H1 (cell line): Measurements from ENCODE around the gene PGD. TPM values are rescaled to one million over a fixed set of nuclear protein-coding genes. Genes with fewer than 3 reads are reported as not detected.

Source experiments
- CTCF ChIA-PET: fragments of 300-600 bp; sonication (Branson Sonifier 250); formaldehyde crosslinking; loops from one replicate; lab custom pipeline; 2021; ENCODE audit not compliant: partially characterized antibody; lab: Charles Lee
- POLR2A ChIA-PET: fragments of 300-600 bp; sonication (Branson Sonifier 250); formaldehyde crosslinking; loops from one replicate; lab custom pipeline; 2021; ENCODE audit warnings: inconsistent platforms; ENCODE audit not compliant: partially characterized antibody; lab: Charles Lee
- DNase-seq, 2 experiments: peaks; one replicate each; pipeline versions ENCODE4 v3.0.0 to v3.0.0-alpha.2; 2010 to 2022; ENCODE audit warnings: low spot score in 2 of 2, low read depth in 1 of 2, mixed read lengths in 1 of 2
- FAIRE-seq: peaks from 2 replicates; lab custom pipeline; 2011; peaks lifted over from hg19 to GRCh38; lab: Jason Lieb, UNC
- H2AFZ ChIP-seq: 2 replicates; pipeline ENCODE4 v1.8.1; 2012; ENCODE audit warnings: low read length, inconsistent platforms
- H2AK5ac ChIP-seq: 2 replicates; pipeline ENCODE4 v1.6.1; 2013; ENCODE audit warnings: low read depth, low read length
- H2BK120ac ChIP-seq: replicated peaks from 2 replicates; pipeline ENCODE3; 2013; ENCODE audit warnings: low read depth, low read length, inconsistent platforms
- H2BK12ac ChIP-seq: 2 replicates; pipeline ENCODE4 v1.6.1; 2013; ENCODE audit warnings: low read depth, low read length
- H2BK15ac ChIP-seq: 2 replicates; pipeline ENCODE4 v1.6.1; 2013; ENCODE audit warnings: low read length
- H2BK20ac ChIP-seq: 2 replicates; pipeline ENCODE4 v1.6.1; 2013; ENCODE audit warnings: low read length
- H2BK5ac ChIP-seq: 2 replicates; pipeline ENCODE4 v1.6.1; 2013; ENCODE audit warnings: low read depth, low read length
- H3K14ac ChIP-seq: 2 replicates; pipeline ENCODE4 v1.6.1; 2013; ENCODE audit warnings: inconsistent platforms; ENCODE audit not compliant: insufficient read length
- H3K18ac ChIP-seq: 2 replicates; pipeline ENCODE4 v1.6.1; 2013; ENCODE audit warnings: low read length; ENCODE audit errors: extremely low read depth
- H3K23ac ChIP-seq: 2 replicates; pipeline ENCODE4 v1.6.1; 2013; ENCODE audit warnings: inconsistent platforms; ENCODE audit not compliant: insufficient read length
- H3K23me2 ChIP-seq: 2 replicates; pipeline ENCODE4 v1.6.1; 2013; ENCODE audit warnings: low read depth, low read length
- H3K27ac ChIP-seq: 2 replicates; pipeline ENCODE4 v1.6.1; 2011; ENCODE audit warnings: low read depth, low read length, inconsistent platforms
- H3K27me3 ChIP-seq, 4 experiments: replicated peaks in 1 of 4; 1 replicate in 1 of 4; 2 replicates in 3 of 4; pipeline versions ENCODE4 v1.6.1 to v1.8.1; 2011 to 2013; ENCODE audit warnings: low read length in 3 of 4, mild to moderate bottlenecking in 3 of 4, inconsistent platforms in 2 of 4, mixed read lengths in 2 of 4, moderate library complexity in 1 of 4; ENCODE audit not compliant: control insufficient read depth in 3 of 4, insufficient read depth in 3 of 4; ENCODE audit errors: extremely low read depth in 1 of 4
- H3K36me3 ChIP-seq, 4 experiments: 2 replicates each; pipeline versions ENCODE4 v1.6.1 to v1.8.1; 2011 to 2013; ENCODE audit warnings: mild to moderate bottlenecking in 4 of 4, low read length in 3 of 4, moderate library complexity in 2 of 4, control low read depth in 1 of 4, inconsistent platforms in 1 of 4; ENCODE audit not compliant: insufficient read depth in 4 of 4, control insufficient read depth in 2 of 4
- H3K4ac ChIP-seq: replicated peaks from 2 replicates; pipeline ENCODE3; 2013; ENCODE audit warnings: low read length, low read depth, mixed read lengths, inconsistent platforms; ENCODE audit not compliant: insufficient read length
- H3K4me1 ChIP-seq, 4 experiments: replicated peaks in 1 of 4; 1 replicate in 1 of 4; 2 replicates in 3 of 4; pipeline versions ENCODE4 v1.6.1 to v1.8.1; 2011 to 2013; ENCODE audit warnings: low read length in 3 of 4, inconsistent platforms in 2 of 4, mixed read lengths in 1 of 4; ENCODE audit not compliant: insufficient read depth in 4 of 4, control insufficient read depth in 3 of 4
- H3K4me2 ChIP-seq, 2 experiments: 2 replicates each; pipeline versions ENCODE4 v1.6.1 to v1.8.1; 2011 to 2013; ENCODE audit warnings: low read depth in 2 of 2, low read length in 2 of 2, control low read depth in 1 of 2, inconsistent platforms in 1 of 2, mild to moderate bottlenecking in 1 of 2; ENCODE audit not compliant: insufficient read depth in 1 of 2
- H3K4me3 ChIP-seq, 4 experiments: fragments of 200-600, 300-600 bp in 1 of 4; sonication (generic), shearing (Covaris generic), sonication (Bioruptor Twin) in 1 of 4; 2 replicates each; pipeline versions ENCODE4 v1.5.1 to v1.8.1; 2011 to 2016; ENCODE audit warnings: low read length in 4 of 4, low read depth in 3 of 4, control low read depth in 2 of 4, inconsistent platforms in 2 of 4, mild to moderate bottlenecking in 2 of 4, mixed read lengths in 1 of 4, moderate library complexity in 1 of 4; ENCODE audit not compliant: insufficient read depth in 2 of 4; ENCODE audit errors: extremely low read depth in 1 of 4
- H3K56ac ChIP-seq: replicated peaks from 2 replicates; pipeline ENCODE3; 2013; ENCODE audit warnings: low read depth, mild to moderate bottlenecking, mixed read lengths, low read length, inconsistent platforms; ENCODE audit not compliant: insufficient read length
- H3K79me1 ChIP-seq: 2 replicates; pipeline ENCODE4 v1.6.1; 2013; ENCODE audit warnings: low read depth, low read length, control low read depth
- H3K79me2 ChIP-seq, 2 experiments: 2 replicates each; pipeline versions ENCODE4 v1.6.1 to v1.8.1; 2012 to 2013; ENCODE audit warnings: low read length in 2 of 2, mild to moderate bottlenecking in 2 of 2, inconsistent platforms in 1 of 2; ENCODE audit not compliant: insufficient read depth in 2 of 2, control insufficient read depth in 1 of 2
- H3K9ac ChIP-seq, 4 experiments: replicated peaks in 1 of 4; 1 replicate in 1 of 4; 2 replicates in 3 of 4; pipeline versions ENCODE4 v1.6.1 to v1.8.1; 2011 to 2013; ENCODE audit warnings: low read depth in 3 of 4, low read length in 3 of 4, control low read depth in 2 of 4, mild to moderate bottlenecking in 2 of 4, moderate library complexity in 2 of 4, inconsistent platforms in 1 of 4; ENCODE audit errors: extremely low read depth in 1 of 4
- H3K9me3 ChIP-seq, 2 experiments: 2 replicates each; pipeline versions ENCODE4 v1.6.1 to v1.8.1; 2012 to 2013; ENCODE audit warnings: mild to moderate bottlenecking in 2 of 2, moderate library complexity in 2 of 2, control low read depth in 1 of 2, inconsistent platforms in 1 of 2, low read depth in 1 of 2, low read length in 1 of 2, mixed read lengths in 1 of 2; ENCODE audit not compliant: insufficient read depth in 2 of 2
- H4K20me1 ChIP-seq, 2 experiments: replicated peaks in 1 of 2; 2 replicates each; pipeline versions ENCODE3 to v1.8.1; 2011 to 2013; ENCODE audit warnings: inconsistent platforms in 2 of 2, low read length in 2 of 2, mild to moderate bottlenecking in 1 of 2; ENCODE audit not compliant: insufficient read depth in 2 of 2, control insufficient read depth in 1 of 2
- H4K5ac ChIP-seq: 2 replicates; pipeline ENCODE4 v1.6.1; 2013; ENCODE audit warnings: low read length, low read depth, mixed read lengths, inconsistent platforms; ENCODE audit not compliant: insufficient read length
- H4K8ac ChIP-seq: 2 replicates; pipeline ENCODE4 v1.8.0; 2013; ENCODE audit warnings: mild to moderate bottlenecking, moderate library complexity, low read length, inconsistent platforms; ENCODE audit not compliant: insufficient read depth; ENCODE audit errors: extremely low read depth
- H4K91ac ChIP-seq: replicated peaks from 2 replicates; pipeline ENCODE3; 2013; ENCODE audit warnings: low read length, mixed read lengths, inconsistent platforms; ENCODE audit not compliant: insufficient read length
- CHD2 ChIP-seq: IDR thresholded peaks from 2 replicates; pipeline ENCODE4 v1.6.1; 2012; ENCODE audit warnings: low read length, improper control_type of control experiment
- KDM4A ChIP-seq: IDR thresholded peaks from one replicate; pipeline ENCODE4 v1.7.1; 2012; ENCODE audit warnings: low read depth, mild to moderate bottlenecking, moderate library complexity, low read length, inconsistent platforms; ENCODE audit not compliant: severe bottlenecking
- WGBS, 2 experiments: shearing (Covaris generic) in 1 of 2; methylation state at CpG; one replicate each; pipeline versions ENCODE4 v1.1.6 to v1.1.7; 2013 to 2015; ENCODE audit warnings: low lambda C conversion rate in 2 of 2, mixed read lengths in 2 of 2, inconsistent platforms in 1 of 2, low coverage in 1 of 2, missing lambda C conversion rate in 1 of 2; ENCODE audit not compliant: insufficient replicate concordance in 2 of 2, insufficient coverage in 1 of 2, insufficient read length in 1 of 2; ENCODE audit errors: extremely low coverage in 1 of 2, missing lambda C conversion rate in 1 of 2; 5-methylcytosine and 5-hydroxymethylcytosine counted together
- polyA plus RNA-seq, 7 experiments: library from polyadenylated mRNA; depleted of rRNA in 3 of 7; stranded (reverse) in 5 of 7; unstranded in 2 of 7; fragments of >200 nt in 5 of 7; fragments of 200-250 nt in 2 of 7; gene quantifications; 1 replicate in 5 of 7; 2 replicates in 1 of 7; 4 replicates in 1 of 7; pipeline versions ENCODE4 v1.2.1 to v1.2.3, GENCODE V29; 2011 to 2013; ENCODE audit warnings: missing spikeins in 2 of 7, mixed read lengths in 2 of 7
- total RNA-seq: library from RNA; stranded (reverse); fragmentation: NEBNext Ultra II Directional; extraction: Animal tissue kit (Norgen Biotek cat#: 25700); gene quantifications from 2 replicates; pipeline ENCODE4 v1.2.1, GENCODE V29; 2021

The PGD gene
- total and polyA plus RNA-seq, 2 of the 8 experiments (the other 6 are each of a cell fraction or from before 2014, with no cell fraction given) = 191 to 331 TPM

GRCh38 chr1:10431070-10431730, 32.3 kb downstream of the PGD start:
- Histone ChIP-seq H2BK15ac (no peak overlapping the region), H3K23ac (no peak overlapping the region), H2BK120ac (no peak overlapping the region), H3K4me2 (peak overlapping the region; percentile 55 to 100), H3K79me1 (no peaks in the 10 kb centered on the region), H3K27ac (peak overlapping the region; percentile 96; the same call in 1 of the 2 replicates), H2AFZ (peak overlapping the region; percentile 74), H4K8ac (peak overlapping the region; percentile 99; the same call in 1 of the 2 replicates), H3K27me3 (no peaks in the 10 kb centered on the region), H3K4me1 (peaks cover 0 to 5% (median under 1%) of the 10 kb centered on the region in 4 experiments; a peak in 4 of 7 replicates), H3K4me3 (peak overlapping the region; percentile 66 to 80 (median 72)), H4K20me1 (no peaks in the 10 kb centered on the region), H2BK5ac (peak overlapping the region; percentile 72; the same call in 1 of the 2 replicates), H3K79me2 (no peaks in the 10 kb centered on the region), H3K18ac (peak overlapping the region; percentile 19; the same call in 1 of the 2 replicates), H2BK20ac (no peak overlapping the region), H3K23me2 (peaks cover 9% of the 10 kb centered on the region), H3K36me3 (no peaks in the 10 kb centered on the region), H4K5ac (peak overlapping the region; percentile 9), H3K9me3 (no peaks in the 10 kb centered on the region), H3K56ac (peak overlapping the region; percentile 17), H2BK12ac (no peak overlapping the region), H2AK5ac (no peak overlapping the region), H3K9ac (peak overlapping the region in 3 of 4 experiments; percentile 80 to 94 (median 94); a peak in 6 of 7 replicates), H3K14ac (no peak overlapping the region), H4K91ac (peak overlapping the region; percentile 39), H3K4ac (peak overlapping the region; percentile 21)
- FAIRE-seq (no peak), DNase-seq (no peak)
- 33% methylated on average over 29 of the region's 30 CpGs; no CpG with 5 or more reads in 1 of the 2 experiments for WGBS, 2 experiments
- CTCF ChIA-PET = interaction anchor here (0.6 to 10.9 kb wide), 17 partner anchors 9 to 899 kb away, joined by 3 to 132 read pairs (median 5); partner anchors contain the start of gene PGD
- peak; percentile 22 for TF ChIP-seq KDM4A
- no peak for TF ChIP-seq CHD2
- POLR2A ChIA-PET = interaction anchor here (0.6 to 3.7 kb wide), 13 partner anchors 10 to 928 kb away, joined by 3 to 23 read pairs (median 7); partner anchors contain the start of genes CORT, DFFA and PGD
